ENCODE measurements around the gene SRSF3. TPM values are rescaled to one million over a fixed set of nuclear protein-coding genes. Genes with fewer than 3 reads are reported as not detected.

The SRSF3 gene
- total RNA-seq (100 to 1,000 TPM; 572 to 579 TPM), polyA plus RNA-seq (370 TPM)

DNA sequence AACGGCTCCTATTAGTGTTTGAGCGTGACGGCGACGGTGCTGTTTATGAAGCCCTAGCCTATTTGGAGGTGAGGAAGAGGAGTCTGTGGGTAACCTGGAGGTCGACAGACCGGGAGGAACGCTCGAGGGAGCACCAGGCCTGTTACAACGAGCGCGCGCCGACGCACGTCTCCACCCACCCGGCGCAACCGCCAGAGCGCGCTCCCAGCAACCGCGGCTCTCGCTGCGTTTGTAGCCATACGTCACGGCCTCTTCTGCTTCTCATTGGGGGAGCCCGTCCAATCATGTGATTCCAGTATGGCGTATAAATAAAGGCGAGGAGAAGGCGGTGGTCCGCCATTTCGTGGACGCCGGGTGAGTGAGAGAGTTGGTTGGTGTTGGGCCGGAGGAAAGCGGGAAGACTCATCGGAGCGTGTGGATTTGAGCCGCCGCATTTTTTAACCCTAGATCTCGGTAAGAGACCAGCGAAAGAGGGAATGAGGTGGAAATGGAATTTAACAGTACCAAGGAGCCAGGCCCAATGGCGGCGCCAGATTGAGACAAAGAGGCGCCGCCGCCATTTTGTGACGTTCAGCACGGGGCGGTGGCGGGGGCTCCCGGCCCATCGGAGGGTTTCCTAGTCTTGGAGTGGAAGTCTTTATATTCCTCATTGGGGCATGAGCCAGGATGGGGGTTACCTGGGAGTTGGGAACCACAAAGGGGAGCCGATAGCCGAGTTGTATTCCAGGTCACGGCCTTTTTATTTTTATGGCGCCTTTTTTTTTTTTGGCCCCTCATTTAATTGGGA, at the start of gene SRSF3:
TSS of gene SRSF3 (plus strand) at position 334 of the 787 bp plus-strand sequence. CDS start 2,401 bp downstream, outside the sequence.
- ChIA-PET CTCF (interaction anchor here (0.8 to 1.8 kb wide), 4 partner anchors 9 to 1266 kb away, joined by 3 to 5 read pairs (median 4); no protein-coding TSS in a partner anchor), POLR2A (interaction anchor here (0.6 to 8.8 kb wide), 9 partner anchors 9 to 289 kb away, joined by 3 to 107 read pairs (median 6); partner anchors contain the start of gene STK38)
- no peaks in the 10 kb centered on the region for H3K9me3 ChIP-seq (ENCODE audit: low read length)
- H3K36me3 ChIP-seq (ENCODE audit: insufficient read depth, low read length) = peaks cover 25% of the 10 kb centered on the region
- Mint-ChIP-seq H3K9me3 (peaks cover 0 to 3% (median 0%) of the 10 kb centered on the region in 5 donors), H3K27me3 (peaks cover 0 to 8% of the 10 kb centered on the region in 2 donors), H3K4me1 (peaks cover 38 to 57% (median 53%) of the 10 kb centered on the region in 3 donors), H3K4me3 (peak within 1 kb of the TSS; percentile 94 to 100 (median 97)), H3K36me3 (peaks cover 30 to 53% (median 38%) of the 10 kb centered on the region in 3 donors), H3K27ac (peak within 1 kb of the TSS; percentile 98 to 100 (median 99))
- DNase-seq = peak; percentile 92 to 98 (median 97)
- peak within 1 kb of the TSS; percentile 98 for H3K27ac ChIP-seq (ENCODE audit: low read depth, low read length)
- H3K4me1 ChIP-seq (ENCODE audit: insufficient read depth, low read length) = peaks cover 39% of the 10 kb centered on the region
- H3K4me3 ChIP-seq (ENCODE audit: low read length) = peak within 1 kb of the TSS; percentile 77
- no peaks in the 10 kb centered on the region for H3K27me3 ChIP-seq (ENCODE audit: insufficient read depth, low read length, poor library complexity, severe bottlenecking)

DNA sequence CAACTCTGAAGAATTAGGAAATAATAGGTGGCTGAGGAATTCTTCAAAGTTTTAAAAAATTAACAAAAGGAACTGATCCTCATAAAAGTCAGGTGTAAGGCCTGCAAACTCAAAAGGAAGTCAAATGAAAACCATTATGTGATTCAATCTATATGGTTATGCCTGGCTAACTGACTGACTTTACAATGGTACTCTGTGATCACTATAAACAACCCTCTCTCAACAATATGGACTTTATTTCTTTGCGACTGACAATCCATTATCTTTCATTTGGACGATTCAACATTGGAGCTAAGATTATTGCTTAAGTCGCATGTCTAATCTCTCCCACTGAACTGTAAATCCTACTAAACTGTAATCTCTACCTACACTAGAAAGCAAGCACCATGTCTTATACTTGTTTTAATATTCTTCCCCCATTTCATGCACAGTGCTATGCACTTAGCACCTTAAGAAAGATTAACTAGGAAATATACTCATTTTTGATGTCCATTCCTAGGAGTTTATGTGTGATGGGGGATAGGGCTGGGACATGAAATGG, 48.3 kb upstream of the SRSF3 start:
- ChIA-PET POLR2A (interaction anchor here (0.6 to 5.9 kb wide), 3 partner anchors 40 to 76 kb away, joined by 4 to 107 read pairs (median 5); partner anchors contain the start of gene SRSF3), CTCF (interaction anchor here (0.5 to 1.6 kb wide), 5 partner anchors 47 to 517 kb away, joined by 3 to 8 read pairs (median 5); no protein-coding TSS in a partner anchor)
- H3K27me3 Mint-ChIP-seq = peaks cover 0 to 2% of the 10 kb centered on the region in 2 donors
- peak overlapping the region; percentile 89 for H3K4me3 ChIP-seq (ENCODE audit: low read length)
- peaks cover 48% of the 10 kb centered on the region for H3K4me1 ChIP-seq (ENCODE audit: insufficient read depth, low read length)
- peak overlapping the region; percentile 98 to 100 (median 99) for H3K4me3 Mint-ChIP-seq
- peaks cover 7% of the 10 kb centered on the region for H3K36me3 ChIP-seq (ENCODE audit: insufficient read depth, low read length)
- H3K27ac ChIP-seq (ENCODE audit: low read depth, low read length) = peak overlapping the region; percentile 92
- peaks cover 0 to 49% (median 1%) of the 10 kb centered on the region in 3 donors for H3K36me3 Mint-ChIP-seq
- no peaks in the 10 kb centered on the region for H3K27me3 ChIP-seq (ENCODE audit: insufficient read depth, low read length, poor library complexity, severe bottlenecking)
- no peak for DNase-seq
- H3K9me3 Mint-ChIP-seq = no peaks in the 10 kb centered on the region
- H3K4me1 Mint-ChIP-seq = peaks cover 45 to 68% (median 64%) of the 10 kb centered on the region in 3 donors
- H3K9me3 ChIP-seq (ENCODE audit: low read length) = no peaks in the 10 kb centered on the region
- H3K27ac Mint-ChIP-seq = peak overlapping the region; percentile 92 to 100 (median 98)

DNA sequence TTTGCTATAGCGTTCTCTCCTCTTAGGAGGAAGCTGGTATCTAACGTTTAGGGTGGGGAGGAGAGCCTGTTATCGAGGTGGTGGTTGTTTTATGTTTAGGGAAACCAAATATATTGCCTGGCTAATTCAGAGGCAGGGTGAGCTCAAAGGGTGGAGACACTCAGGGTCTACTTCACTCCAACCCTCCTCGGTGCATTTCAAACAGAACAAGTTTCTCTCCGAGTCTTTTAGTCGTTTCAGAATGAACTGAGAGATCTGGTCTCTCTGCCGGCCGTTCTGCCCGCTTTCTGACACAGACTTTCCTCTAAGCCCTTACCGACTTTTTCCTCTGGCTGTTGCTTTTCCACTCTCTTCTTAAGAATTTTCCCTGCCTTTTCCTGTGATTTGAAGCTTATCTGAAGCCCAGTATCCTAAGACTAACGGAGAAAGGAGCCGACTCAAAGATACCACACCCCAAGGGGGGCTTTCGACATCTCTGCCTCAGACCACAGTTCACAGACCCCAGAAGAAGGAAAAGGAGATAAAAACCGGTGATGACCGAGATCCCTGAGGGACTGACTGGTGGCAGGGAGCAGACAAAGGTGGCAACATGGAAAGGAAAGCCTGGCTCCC, 47.7 kb upstream of the SRSF3 start:
- Mint-ChIP-seq H3K36me3 (peaks cover 0 to 43% (median 0%) of the 10 kb centered on the region in 3 donors), H3K27me3 (peaks cover 0 to 2% of the 10 kb centered on the region in 2 donors), H3K9me3 (no peaks in the 10 kb centered on the region), H3K4me1 (peaks cover 40 to 62% (median 59%) of the 10 kb centered on the region in 3 donors), H3K4me3 (peak overlapping the region; percentile 98 to 100 (median 99)), H3K27ac (peak overlapping the region; percentile 92 to 100 (median 98))
- Histone ChIP-seq H3K36me3 (ENCODE audit: insufficient read depth, low read length) (peaks cover 4% of the 10 kb centered on the region), H3K27ac (ENCODE audit: low read depth, low read length) (peak overlapping the region; percentile 92), H3K9me3 (ENCODE audit: low read length) (no peaks in the 10 kb centered on the region), H3K27me3 (ENCODE audit: insufficient read depth, low read length, poor library complexity, severe bottlenecking) (no peaks in the 10 kb centered on the region), H3K4me1 (ENCODE audit: insufficient read depth, low read length) (peaks cover 43% of the 10 kb centered on the region), H3K4me3 (ENCODE audit: low read length) (peak overlapping the region; percentile 89)
- peak in 2 of 5 donors; percentile 13 to 45 for DNase-seq
- CTCF ChIA-PET = interaction anchor here (0.5 to 1.2 kb wide), 4 partner anchors 47 to 518 kb away, joined by 3 to 8 read pairs (median 6); no protein-coding TSS in a partner anchor
- POLR2A ChIA-PET = interaction anchor here (0.9 to 5.9 kb wide), 2 partner anchors 40 to 51 kb away, joined by 4 to 107 read pairs; partner anchors contain the start of gene SRSF3

- Mint-ChIP-seq H3K36me3 (peaks cover 0 to 36% (median 0%) of the 10 kb centered on the region in 3 donors), H3K9me3 (no peaks in the 10 kb centered on the region), H3K4me1 (peaks cover 35 to 55% (median 52%) of the 10 kb centered on the region in 3 donors), H3K27ac (peak within 1 kb of the TSS; percentile 92 to 100 (median 98)), H3K27me3 (peaks cover 0 to 2% of the 10 kb centered on the region in 2 donors), H3K4me3 (peak within 1 kb of the TSS; percentile 98 to 100 (median 99))
- ChIA-PET CTCF (interaction anchor here (1.0 kb wide), 3 partner anchors 46 to 124 kb away, joined by 3 to 4 read pairs (median 3); no protein-coding TSS in a partner anchor), POLR2A (interaction anchor here (5.9 kb wide), 1 partner anchor 50 kb away, joined by 107 read pairs; the partner anchor contains the start of gene SRSF3)
- DNase-seq = peak; percentile 87 to 94 (median 93)
- no peaks in the 10 kb centered on the region for H3K27me3 ChIP-seq (ENCODE audit: insufficient read depth, low read length, poor library complexity, severe bottlenecking)
- H3K9me3 ChIP-seq (ENCODE audit: low read length) = no peaks in the 10 kb centered on the region
- peaks cover 36% of the 10 kb centered on the region for H3K4me1 ChIP-seq (ENCODE audit: insufficient read depth, low read length)
- peak within 1 kb of the TSS; percentile 92 for H3K27ac ChIP-seq (ENCODE audit: low read depth, low read length)
- peak within 1 kb of the TSS; percentile 89 for H3K4me3 ChIP-seq (ENCODE audit: low read length)
- H3K36me3 ChIP-seq (ENCODE audit: insufficient read depth, low read length) = no peaks in the 10 kb centered on the region
Measured at GRCh38 chr6:36546920-36547645, 47.1 kb upstream of the SRSF3 start, which contains the start of gene STK38. Gene STK38 (minus strand): TSS chr6:36547479. CDS start chr6:36540202, 7,277 bp downstream.

DNA sequence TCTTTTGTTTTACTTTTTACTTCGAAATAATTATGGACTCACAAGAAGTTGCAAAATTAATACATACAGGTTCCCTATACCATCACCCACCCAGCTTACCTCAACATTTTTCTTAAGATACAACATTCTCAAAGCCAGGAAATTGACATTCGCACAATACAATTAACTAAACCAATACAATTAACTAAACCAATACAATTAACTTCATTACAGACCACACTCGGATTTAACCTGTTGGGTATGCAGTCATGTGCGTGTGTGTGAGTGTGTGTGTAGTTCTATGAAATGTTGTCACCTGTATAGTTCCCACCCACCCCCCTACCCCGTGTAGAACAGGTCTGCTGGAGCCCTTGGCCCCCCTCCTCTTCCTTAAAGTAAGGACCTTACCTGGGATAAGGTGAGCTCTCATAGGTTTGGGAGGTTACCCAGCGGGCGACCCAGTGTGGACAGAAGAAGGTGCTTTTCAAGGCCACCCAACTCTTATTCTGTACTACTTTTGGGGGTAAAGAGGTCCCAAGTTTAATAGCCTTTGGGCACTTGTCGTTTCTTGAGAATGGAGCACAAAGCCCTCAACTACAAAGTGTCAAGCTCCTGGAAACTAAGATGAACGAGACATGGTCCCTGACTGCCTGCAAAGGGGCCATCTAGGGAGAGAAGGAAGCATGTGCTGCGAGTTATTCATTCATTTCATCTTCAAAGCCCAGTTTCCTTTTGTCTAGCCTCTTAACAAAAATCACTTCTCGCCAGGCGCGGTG, 46.3 kb upstream of the SRSF3 start:
- H3K4me3 Mint-ChIP-seq = peak overlapping the region; percentile 98 to 100 (median 99)
- POLR2A ChIA-PET = interaction anchor here (5.9 kb wide), 1 partner anchor 49 kb away, joined by 107 read pairs; the partner anchor contains the start of gene SRSF3
- no peaks in the 10 kb centered on the region for H3K27me3 ChIP-seq (ENCODE audit: insufficient read depth, low read length, poor library complexity, severe bottlenecking)
- H3K4me3 ChIP-seq (ENCODE audit: low read length) = peak overlapping the region; percentile 19
- H3K36me3 ChIP-seq (ENCODE audit: insufficient read depth, low read length) = no peaks in the 10 kb centered on the region
- CTCF ChIA-PET = interaction anchor here (1.0 kb wide), 2 partner anchors 68 to 124 kb away, joined by 3 to 4 read pairs; no protein-coding TSS in a partner anchor
- H3K4me1 ChIP-seq (ENCODE audit: insufficient read depth, low read length) = peaks cover 29% of the 10 kb centered on the region
- H3K9me3 ChIP-seq (ENCODE audit: low read length) = no peaks in the 10 kb centered on the region
- peak in 1 of 5 donors; percentile 29 for DNase-seq
- peaks cover 0 to 35% (median 0%) of the 10 kb centered on the region in 3 donors for H3K36me3 Mint-ChIP-seq
- no peaks in the 10 kb centered on the region for H3K9me3 Mint-ChIP-seq
- H3K4me1 Mint-ChIP-seq = peaks cover 34 to 51% (median 47%) of the 10 kb centered on the region in 3 donors
- H3K27ac Mint-ChIP-seq = peak overlapping the region; percentile 92 to 100 (median 98)
- peaks cover 0 to 2% of the 10 kb centered on the region in 2 donors for H3K27me3 Mint-ChIP-seq
- H3K27ac ChIP-seq (ENCODE audit: low read depth, low read length) = peak overlapping the region; percentile 92

DNA sequence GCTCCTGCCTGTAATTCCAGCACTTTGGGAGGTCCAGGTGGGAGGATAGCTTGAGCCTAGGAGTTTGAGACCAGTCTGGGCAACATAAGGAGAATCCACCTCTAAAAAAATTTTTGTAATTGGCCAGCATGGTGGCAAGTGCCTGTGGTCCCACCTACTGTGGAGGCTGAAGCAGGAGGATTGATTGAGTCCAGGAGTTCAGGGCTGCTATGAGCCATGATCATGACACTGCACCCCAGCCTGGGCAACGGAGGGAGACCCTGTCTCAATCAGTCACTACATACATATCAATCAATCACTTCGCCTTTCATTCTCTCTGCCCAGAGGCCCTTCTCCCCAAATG, 45.8 kb upstream of the SRSF3 start:
- H3K36me3 Mint-ChIP-seq = peaks cover 0 to 32% (median 0%) of the 10 kb centered on the region in 3 donors
- DNase-seq = no peak
- peaks cover 0 to 2% of the 10 kb centered on the region in 2 donors for H3K27me3 Mint-ChIP-seq
- H3K4me1 ChIP-seq (ENCODE audit: insufficient read depth, low read length) = peaks cover 23% of the 10 kb centered on the region
- no peaks in the 10 kb centered on the region for H3K27me3 ChIP-seq (ENCODE audit: insufficient read depth, low read length, poor library complexity, severe bottlenecking)
- peaks cover 31 to 45% (median 42%) of the 10 kb centered on the region in 3 donors for H3K4me1 Mint-ChIP-seq
- no peak overlapping the region for H3K27ac ChIP-seq (ENCODE audit: low read depth, low read length)
- peak overlapping the region; percentile 19 for H3K4me3 ChIP-seq (ENCODE audit: low read length)
- peak overlapping the region; percentile 92 to 100 (median 98) for H3K27ac Mint-ChIP-seq
- POLR2A ChIA-PET = no interaction called here
- CTCF ChIA-PET = interaction anchor here (0.6 to 1.0 kb wide), 4 partner anchors 25 to 1878 kb away, joined by 3 to 4 read pairs (median 3); no protein-coding TSS in a partner anchor
- H3K9me3 Mint-ChIP-seq = no peaks in the 10 kb centered on the region
- H3K4me3 Mint-ChIP-seq = peak overlapping the region in 6 of 7 donors; percentile 10 to 100 (median 82)
- H3K9me3 ChIP-seq (ENCODE audit: low read length) = no peaks in the 10 kb centered on the region
- H3K36me3 ChIP-seq (ENCODE audit: insufficient read depth, low read length) = no peaks in the 10 kb centered on the region

All from CD8-positive, alpha-beta memory T cell (primary cell).